Chondrocyte (in vitro differentiated cells): ENCODE data around the gene CSRP1. TPM values are rescaled to one million over a fixed set of nuclear protein-coding genes. Genes with fewer than 3 reads are reported as not detected.

ENCODE experiments used
- DNase-seq: peaks from one replicate; pipeline ENCODE4 v3.0.0; 2021; ENCODE audit warnings: mixed read lengths, low spot score
- H3K27ac Mint-ChIP-seq: one replicate; pipeline ENCODE4 v1.8.0; 2021; ENCODE audit warnings: mild to moderate bottlenecking, moderate library complexity, mixed read lengths; ENCODE audit not compliant: unreplicated experiment
- H3K27me3 Mint-ChIP-seq: 2 replicates; pipeline ENCODE4 v1.8.0; 2021; ENCODE audit warnings: low read depth, mixed read lengths
- H3K36me3 Mint-ChIP-seq: 2 replicates; pipeline ENCODE4 v1.8.0; 2021; ENCODE audit warnings: low read depth, mixed read lengths
- H3K4me1 Mint-ChIP-seq: 2 replicates; pipeline ENCODE4 v1.8.0; 2021; ENCODE audit warnings: low read depth, mild to moderate bottlenecking, mixed read lengths
- H3K4me3 Mint-ChIP-seq: one replicate; pipeline ENCODE4 v1.8.0; 2021; ENCODE audit warnings: mild to moderate bottlenecking, moderate library complexity, mixed read lengths; ENCODE audit not compliant: unreplicated experiment
- H3K9me3 Mint-ChIP-seq: 2 replicates; pipeline ENCODE4 v1.8.0; 2021; ENCODE audit warnings: low read depth, mixed read lengths
- CTCF ChIP-seq: fragments of 200-600 bp; sonication (generic); IDR thresholded peaks from 2 replicates; pipeline ENCODE4 v1.5.0; 2021; ENCODE audit warnings: antibody characterized with exemption, mild to moderate bottlenecking, moderate library complexity
- total RNA-seq: library from RNA; stranded (reverse); gene quantifications from 3 replicates; pipeline ENCODE4 v1.2.1, GENCODE V29; 2021

The CSRP1 gene
- total RNA-seq, 1 donor from 2014 or later: 5.9 TPM

- Mint-ChIP-seq H3K27ac (peak overlapping the region; percentile 81), H3K27me3 (no peaks in the 10 kb centered on the region), H3K4me3 (no peak overlapping the region), H3K9me3 (no peaks in the 10 kb centered on the region), H3K36me3 (no peaks in the 10 kb centered on the region), H3K4me1 (peaks cover 71% of the 10 kb centered on the region)
- TF ChIP-seq CTCF: no peak
- no peak for DNase-seq
Observed at GRCh38 chr1:201488830-201489589, 17.9 kb downstream of the CSRP1 start.

- Mint-ChIP-seq H3K27me3 (no peaks in the 10 kb centered on the region), H3K36me3 (no peaks in the 10 kb centered on the region), H3K4me3 (no peak overlapping the region), H3K4me1 (peaks cover 61% of the 10 kb centered on the region), H3K9me3 (no peaks in the 10 kb centered on the region), H3K27ac (peak overlapping the region; percentile 18)
- no peak for TF ChIP-seq CTCF
- no peak for DNase-seq
Observed at GRCh38 chr1:201487742-201488141, 19.2 kb downstream of the CSRP1 start.

- Mint-ChIP-seq H3K4me3 (no peak overlapping the region), H3K4me1 (peaks cover 58% of the 10 kb centered on the region), H3K27me3 (no peaks in the 10 kb centered on the region), H3K27ac (peak overlapping the region; percentile 77), H3K9me3 (no peaks in the 10 kb centered on the region), H3K36me3 (no peaks in the 10 kb centered on the region)
- DNase-seq: no peak
- TF ChIP-seq CTCF: no peak
Observed at GRCh38 chr1:201486187-201486586, 20.7 kb downstream of the CSRP1 start.

- no peaks in the 10 kb centered on the region for H3K27me3 Mint-ChIP-seq
- H3K9me3 Mint-ChIP-seq: no peaks in the 10 kb centered on the region
- H3K27ac Mint-ChIP-seq: no peak overlapping the region
- TF ChIP-seq CTCF: no peak
- H3K4me1 Mint-ChIP-seq: peaks cover 56% of the 10 kb centered on the region
- DNase-seq: no peak
- no peak overlapping the region for H3K4me3 Mint-ChIP-seq
- no peaks in the 10 kb centered on the region for H3K36me3 Mint-ChIP-seq
Observed at GRCh38 chr1:201485184-201485774, 21.6 kb downstream of the CSRP1 start.

GRCh38 chr1:201483373-201483949 lies 23.5 kb downstream of the CSRP1 start:
- no peaks in the 10 kb centered on the region for H3K9me3 Mint-ChIP-seq
- H3K4me1 Mint-ChIP-seq: peaks cover 40% of the 10 kb centered on the region
- H3K4me3 Mint-ChIP-seq: no peak overlapping the region
- no peak for DNase-seq
- H3K36me3 Mint-ChIP-seq: no peaks in the 10 kb centered on the region
- no peaks in the 10 kb centered on the region for H3K27me3 Mint-ChIP-seq
- peak overlapping the region; percentile 61 for H3K27ac Mint-ChIP-seq
- TF ChIP-seq CTCF: no peak
